ENCODE measurements around the gene CPXM2.
"Not testable (repeated sequence)": the region's sequence is repeated elsewhere in the genome, so short reads cannot be mapped to it uniquely, and the experiment has no call there.

Gene CPXM2

DNA sequence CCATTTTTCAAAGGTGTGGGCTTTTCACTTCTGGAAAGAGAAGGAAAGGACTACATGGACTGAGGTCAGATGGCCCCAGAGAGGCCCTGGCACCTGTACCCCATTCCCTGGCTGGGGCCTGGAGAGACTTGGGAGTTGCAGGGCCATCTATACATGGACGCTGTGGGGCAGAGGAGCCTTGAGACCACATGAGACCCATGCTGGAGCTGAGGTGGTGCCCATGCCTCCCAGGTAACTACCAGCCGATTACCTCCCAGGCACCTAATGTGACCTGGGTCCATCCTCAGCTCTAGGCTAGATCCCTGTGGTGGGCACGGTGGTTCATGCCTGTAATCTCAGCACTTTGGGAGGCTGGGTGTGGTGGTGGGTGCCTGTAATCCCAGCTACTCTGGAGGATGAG lies 144.2 kb downstream of the CPXM2 start:
- FAIRE-seq (no peak), DNase-seq (ENCODE audit: insufficient read length, low spot score) (no peak)

DNA sequence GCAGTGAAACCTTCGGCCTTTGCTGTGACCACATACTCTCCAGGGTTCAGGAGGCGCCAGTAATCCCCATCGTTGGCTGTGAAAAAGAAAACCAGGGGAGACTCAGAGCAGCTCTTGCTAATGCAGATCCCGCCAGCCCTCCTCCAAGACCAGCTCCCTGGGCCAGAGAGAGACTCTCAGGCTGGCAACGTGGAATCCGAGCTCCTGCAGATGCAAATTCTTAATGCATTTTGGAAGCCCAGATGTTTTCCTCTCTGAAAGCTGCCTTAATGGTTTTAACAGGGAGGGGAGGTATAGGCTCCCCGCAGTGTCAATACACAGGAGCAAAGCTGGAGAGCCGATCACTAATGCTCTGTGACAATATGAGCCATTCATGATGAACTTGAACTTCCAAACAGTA lies 144.7 kb downstream of the CPXM2 start:
- DNase-seq (ENCODE audit: insufficient read length, low spot score) (no peak), FAIRE-seq (no peak)

- no peak for DNase-seq (ENCODE audit: insufficient read length, low spot score)
- no peak for FAIRE-seq
Measured at GRCh38 chr10:123746520-123746919, 145.1 kb downstream of the CPXM2 start.

GRCh38 chr10:123746061-123746460 lies 145.5 kb downstream of the CPXM2 start:
- FAIRE-seq: no peak

DNA sequence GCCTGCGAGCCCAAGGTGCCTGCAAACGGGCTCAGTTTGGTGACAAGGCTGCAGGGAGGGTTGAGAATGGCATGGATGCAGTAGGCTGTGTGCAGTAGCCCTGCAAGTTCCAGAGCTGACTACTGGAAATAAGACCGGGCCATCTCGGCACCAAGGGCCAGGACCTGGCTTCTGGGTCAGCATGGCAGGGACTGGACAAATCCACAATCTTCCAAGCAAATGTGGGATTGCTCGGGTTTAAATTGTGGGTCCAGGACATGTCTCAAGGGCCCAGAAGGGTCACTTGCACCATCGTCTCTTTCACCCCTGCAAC lies 147.4 kb downstream of the CPXM2 start:
- FAIRE-seq (no peak), DNase-seq (ENCODE audit: insufficient read length, low spot score) (no peak)

More at GRCh38 chr10:123746061-123746460, 145.5 kb downstream of the CPXM2 start:
- no peak for DNase-seq (ENCODE audit: insufficient read length, low spot score)

- FAIRE-seq (no peak), DNase-seq (ENCODE audit: insufficient read length, low spot score) (no peak)
Measured at GRCh38 chr10:123743441-123744223, 148.0 kb downstream of the CPXM2 start.

DNA sequence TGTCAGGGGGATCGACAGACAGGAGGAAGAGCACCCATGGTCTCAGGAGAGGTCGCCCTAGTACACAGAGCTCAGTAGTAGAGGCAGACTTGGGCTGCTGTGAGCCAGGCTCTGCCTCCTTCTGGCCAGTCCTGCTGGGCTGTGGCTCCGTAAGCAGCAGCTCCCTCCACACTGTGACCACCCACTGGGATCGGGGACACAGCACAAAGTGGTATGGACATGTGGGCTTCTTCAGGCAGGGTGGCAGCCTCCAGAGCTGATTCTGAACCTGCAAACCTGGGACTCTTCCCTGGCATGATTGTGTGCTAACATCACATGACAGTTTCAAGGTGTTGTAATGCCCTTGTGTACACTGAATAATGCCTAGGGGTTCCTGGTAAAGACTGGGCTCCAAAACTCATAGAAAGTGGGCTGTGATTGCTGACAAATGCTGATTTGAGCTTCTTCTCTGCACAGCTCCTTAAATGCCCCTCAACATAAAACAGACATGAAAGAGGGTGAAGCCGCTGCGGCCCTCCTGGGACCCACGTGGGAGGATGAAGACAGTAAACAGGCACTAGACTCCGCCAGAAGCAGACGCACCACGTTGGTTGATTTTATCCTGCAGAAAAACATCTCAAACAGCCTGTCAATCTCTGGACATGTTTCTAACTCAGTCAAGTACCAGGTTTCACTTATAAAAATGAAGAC lies 148.7 kb downstream of the CPXM2 start:
- no peak for DNase-seq (ENCODE audit: insufficient read length, low spot score)
- FAIRE-seq: no peak

DNA sequence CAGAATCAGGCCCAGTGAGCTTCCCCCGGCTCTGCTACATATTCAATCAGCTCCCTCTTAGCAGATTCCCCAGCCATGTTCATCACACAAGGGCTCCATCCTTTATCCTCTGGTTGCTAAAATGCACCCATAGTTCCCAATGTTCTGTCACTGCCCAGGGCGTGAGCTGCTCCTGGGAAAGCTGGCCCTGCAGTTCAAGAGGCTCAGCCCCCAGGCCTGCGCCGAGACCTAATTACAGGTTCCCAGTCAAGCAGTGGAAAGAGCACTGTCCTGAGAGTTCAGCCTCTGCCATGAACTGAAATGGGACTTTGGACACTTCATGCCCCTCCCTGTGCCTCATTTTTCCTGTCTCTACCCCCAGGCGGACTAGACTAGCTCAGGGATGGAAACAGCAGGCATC lies 149.9 kb downstream of the CPXM2 start:
- FAIRE-seq (no peak), DNase-seq (ENCODE audit: insufficient read length, low spot score) (no peak)

GRCh38 chr10:123741146-123741545 lies 150.5 kb downstream of the CPXM2 start:
- no peak for DNase-seq (ENCODE audit: insufficient read length, low spot score)
- no peak for FAIRE-seq

DNA sequence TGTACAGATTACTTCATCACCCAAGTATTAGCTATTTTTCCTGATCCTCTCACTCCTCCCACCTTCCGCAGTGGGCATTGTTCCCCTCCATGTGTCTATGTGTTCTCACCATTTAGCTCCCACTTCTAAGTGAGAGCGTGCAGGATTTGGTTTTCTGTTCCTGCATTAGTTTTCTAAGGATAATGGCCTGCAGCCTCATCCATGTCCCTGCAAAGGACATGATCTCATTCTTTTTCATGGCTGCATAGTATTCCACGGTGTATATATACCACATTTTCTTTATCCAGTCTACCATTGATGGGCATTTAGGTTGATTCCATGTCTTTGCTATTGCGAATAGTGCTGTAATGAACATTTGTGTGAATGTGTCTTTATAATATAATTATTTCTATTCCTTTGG lies 154.7 kb downstream of the CPXM2 start:
- DNase-seq (ENCODE audit: insufficient read length, low spot score); FAIRE-seq: not testable (repeated sequence)

DNA sequence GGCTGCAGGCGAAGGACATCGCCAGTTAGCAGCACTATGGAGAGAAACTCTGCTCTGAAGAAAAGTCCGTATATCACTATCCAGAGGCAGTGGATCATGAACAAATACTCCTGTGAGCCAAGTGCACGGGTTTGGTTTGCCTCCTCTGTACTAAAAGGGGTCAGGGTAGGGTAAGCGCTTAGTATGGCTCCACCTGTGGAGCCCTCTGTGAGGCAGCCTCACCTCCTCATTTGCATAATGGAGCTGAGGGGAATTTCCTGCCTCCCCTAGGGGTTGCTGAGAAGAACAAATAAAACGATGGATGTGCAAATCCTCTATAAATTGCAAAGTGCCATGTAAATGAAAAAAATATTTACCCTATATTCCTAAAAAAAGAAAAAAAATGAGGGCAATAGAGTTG lies 162.1 kb downstream of the CPXM2 start:
- DNase-seq (ENCODE audit: insufficient read length, low spot score) (no peak), FAIRE-seq (no peak)

DNA sequence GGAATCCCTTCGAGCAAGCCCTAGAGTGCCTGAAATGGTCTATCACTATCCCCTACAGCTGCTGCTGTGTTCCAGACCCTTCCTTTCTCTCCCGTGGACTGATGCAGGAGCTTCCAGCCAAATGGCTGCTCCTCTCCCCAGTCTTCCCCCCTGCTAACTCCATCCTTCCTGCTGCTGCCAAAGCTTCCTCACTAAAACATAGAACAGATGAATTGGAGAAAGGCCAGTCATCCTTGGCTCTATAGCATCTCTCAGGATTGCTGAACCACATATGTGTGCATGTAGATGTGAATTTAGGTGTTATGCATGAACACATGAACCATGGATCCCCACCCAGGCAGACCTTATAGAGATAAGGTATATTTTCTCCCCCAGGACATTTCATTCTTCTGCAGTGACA lies 164.8 kb downstream of the CPXM2 start:
- FAIRE-seq (no peak), DNase-seq (ENCODE audit: insufficient read length, low spot score) (no peak)

- no peak for DNase-seq (ENCODE audit: insufficient read length, low spot score)
- FAIRE-seq: no peak
Measured at GRCh38 chr10:123726381-123726780, 165.2 kb downstream of the CPXM2 start.

DNA sequence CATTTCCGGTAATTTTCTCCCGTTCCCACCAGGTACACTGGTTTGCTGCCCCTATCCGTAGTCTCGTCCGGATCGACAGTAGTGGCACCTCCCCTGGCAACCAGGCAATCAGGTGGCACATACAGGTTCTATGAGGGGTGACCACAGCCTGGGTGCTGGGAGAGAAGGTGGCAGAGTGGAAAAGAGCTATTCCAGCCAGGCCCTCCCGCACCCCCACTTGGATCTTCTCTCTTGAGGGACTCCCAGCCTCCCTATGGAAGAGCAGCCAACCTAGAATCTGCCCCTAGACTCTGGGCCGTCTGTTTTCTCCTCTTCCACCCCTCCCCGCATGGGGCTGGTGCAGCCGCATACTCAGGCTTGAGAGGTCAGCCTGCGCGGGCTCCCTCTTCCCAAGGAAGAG lies 166.9 kb downstream of the CPXM2 start:
- FAIRE-seq: no peak
- no peak for DNase-seq (ENCODE audit: insufficient read length, low spot score)

GRCh38 chr10:123722351-123722750 lies 169.3 kb downstream of the CPXM2 start:
- DNase-seq (ENCODE audit: insufficient read length, low spot score) (no peak), FAIRE-seq (no peak)

DNA sequence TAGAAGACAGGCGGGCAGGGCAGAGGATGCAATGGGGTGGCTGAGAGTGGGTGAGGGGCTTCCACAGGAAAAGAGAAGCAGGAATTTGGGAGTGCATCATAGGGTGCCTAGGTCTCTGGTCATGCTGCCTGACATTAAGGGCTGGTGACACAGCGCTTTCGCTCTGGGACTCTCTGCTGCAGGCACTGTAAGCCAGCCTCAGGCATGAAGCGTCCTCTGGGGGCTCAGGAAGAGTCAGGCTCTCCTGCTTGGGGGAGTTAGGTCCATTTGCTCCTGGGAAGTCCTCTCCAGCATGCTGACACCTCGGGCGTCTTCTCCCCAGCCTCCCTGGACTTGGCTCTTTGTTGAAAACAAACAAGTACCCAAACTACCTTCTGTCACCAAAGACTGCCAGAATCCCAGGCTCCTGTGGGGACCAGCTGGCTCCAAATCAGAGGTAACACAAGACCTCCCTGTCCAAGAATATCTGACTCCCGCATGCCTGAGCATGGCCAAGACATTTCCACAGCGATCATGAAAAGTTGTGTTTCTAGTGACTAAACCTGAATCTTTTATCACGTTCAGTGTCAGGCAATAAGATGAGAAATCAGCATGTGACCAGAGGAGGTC lies 170.1 kb downstream of the CPXM2 start:
- FAIRE-seq: no peak
- no peak for DNase-seq (ENCODE audit: insufficient read length, low spot score)

DNA sequence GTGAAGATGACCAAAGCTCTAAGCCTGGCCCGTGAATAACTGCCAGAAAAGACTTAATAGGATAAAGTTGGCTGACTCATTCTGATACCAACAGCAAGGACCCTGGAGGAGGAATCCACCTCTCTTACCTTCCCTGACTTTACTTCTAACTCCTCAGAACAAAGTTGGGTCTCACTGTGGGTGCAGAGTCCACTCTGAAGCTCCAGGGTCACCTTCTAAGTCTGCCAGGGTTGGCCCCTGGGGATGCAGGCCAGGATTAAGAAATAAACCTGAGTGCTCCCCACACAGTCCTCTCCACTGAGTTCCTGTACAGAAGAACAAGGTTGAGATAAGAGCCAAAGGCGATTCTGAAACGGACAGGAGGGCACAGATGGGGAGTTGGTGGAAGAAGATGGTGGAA lies 171.1 kb downstream of the CPXM2 start:
- no peak for FAIRE-seq
- DNase-seq (ENCODE audit: insufficient read length, low spot score): no peak

- no peak for DNase-seq (ENCODE audit: insufficient read length, low spot score)
- no peak for FAIRE-seq
Measured at GRCh38 chr10:123718544-123719060, 173.0 kb downstream of the CPXM2 start.

- FAIRE-seq: no peak
Measured at GRCh38 chr10:123717336-123717735, 174.3 kb downstream of the CPXM2 start.

DNA sequence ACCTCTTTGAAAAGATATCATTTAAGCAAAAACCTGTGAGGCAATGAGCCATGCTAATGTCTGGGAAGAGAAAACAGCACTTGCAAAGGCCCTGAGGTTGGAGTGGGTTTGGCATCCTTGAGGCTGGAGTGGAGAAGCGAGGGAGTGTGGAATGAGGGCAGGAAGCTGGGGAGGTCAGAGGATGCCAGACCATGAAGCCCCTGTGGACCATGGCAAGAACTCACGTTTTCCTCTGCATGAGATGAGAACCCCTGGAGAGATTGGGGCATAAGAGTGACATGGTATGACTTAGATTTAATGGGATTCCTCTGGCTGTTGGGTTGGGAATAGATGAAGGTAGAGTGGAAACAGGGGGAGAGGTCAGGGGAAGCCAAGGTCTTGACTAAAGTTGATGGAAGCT lies 176.1 kb downstream of the CPXM2 start:
- DNase-seq (ENCODE audit: insufficient read length, low spot score) (no peak), FAIRE-seq (no peak)

More at GRCh38 chr10:123717336-123717735, 174.3 kb downstream of the CPXM2 start:
- DNase-seq (ENCODE audit: insufficient read length, low spot score): no peak

DNA sequence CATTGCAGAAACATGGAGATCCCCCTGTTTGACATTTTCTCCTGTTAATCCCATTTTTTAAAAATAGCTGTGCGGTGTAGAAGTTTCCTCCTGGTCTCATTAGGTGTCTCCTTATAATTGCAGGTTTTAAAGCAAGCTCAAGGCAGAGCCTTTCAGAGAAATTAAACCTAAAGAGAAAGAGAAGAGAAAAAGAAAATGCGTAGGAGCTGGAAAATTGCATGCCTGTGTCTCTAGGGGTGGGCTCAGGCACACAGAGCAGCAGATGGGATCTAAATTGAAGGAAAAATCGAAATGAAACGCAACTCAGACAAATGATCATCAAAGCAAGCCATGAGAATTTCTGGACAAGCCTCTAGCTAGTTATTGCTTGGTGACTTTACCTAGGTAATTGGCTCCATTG lies 185.4 kb downstream of the CPXM2 start:
- FAIRE-seq: no peak
- no peak for DNase-seq (ENCODE audit: insufficient read length, low spot score)

DNA sequence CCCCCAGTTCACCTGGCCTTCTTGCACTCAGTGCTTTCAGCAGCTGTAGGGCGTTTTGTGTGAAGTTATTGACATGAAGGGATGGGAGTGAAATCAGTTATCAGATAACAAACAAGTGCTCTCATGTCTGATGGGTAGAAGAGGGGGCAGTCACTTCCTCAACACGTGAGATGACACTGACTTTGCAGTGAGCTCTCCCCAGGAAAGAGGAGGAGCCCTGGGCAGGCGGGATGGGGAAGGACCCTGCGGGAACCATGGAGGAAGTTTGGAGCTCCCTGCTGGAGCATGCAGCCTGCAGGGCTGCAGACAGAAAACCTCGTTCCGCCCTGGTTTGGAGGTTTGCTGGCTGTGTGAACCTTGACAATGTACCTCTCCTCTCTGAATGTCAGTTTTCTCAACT lies 186.8 kb downstream of the CPXM2 start:
- DNase-seq (ENCODE audit: insufficient read length, low spot score) (no peak), FAIRE-seq (no peak)
